HG02973 (cell line): ENCODE measurements around the gene NFKBIA.
"Not testable (repeated sequence)": the region's sequence is repeated elsewhere in the genome, so short reads cannot be mapped to it uniquely, and the experiment has no call there.

Experiments
- ATAC-seq: cut with Tn5 transposase; IDR thresholded peaks from one replicate; pipeline ENCODE4 v1.9.1; 2021; ENCODE audit warnings: moderate library complexity; ENCODE audit not compliant: unreplicated experiment

Gene NFKBIA

DNA sequence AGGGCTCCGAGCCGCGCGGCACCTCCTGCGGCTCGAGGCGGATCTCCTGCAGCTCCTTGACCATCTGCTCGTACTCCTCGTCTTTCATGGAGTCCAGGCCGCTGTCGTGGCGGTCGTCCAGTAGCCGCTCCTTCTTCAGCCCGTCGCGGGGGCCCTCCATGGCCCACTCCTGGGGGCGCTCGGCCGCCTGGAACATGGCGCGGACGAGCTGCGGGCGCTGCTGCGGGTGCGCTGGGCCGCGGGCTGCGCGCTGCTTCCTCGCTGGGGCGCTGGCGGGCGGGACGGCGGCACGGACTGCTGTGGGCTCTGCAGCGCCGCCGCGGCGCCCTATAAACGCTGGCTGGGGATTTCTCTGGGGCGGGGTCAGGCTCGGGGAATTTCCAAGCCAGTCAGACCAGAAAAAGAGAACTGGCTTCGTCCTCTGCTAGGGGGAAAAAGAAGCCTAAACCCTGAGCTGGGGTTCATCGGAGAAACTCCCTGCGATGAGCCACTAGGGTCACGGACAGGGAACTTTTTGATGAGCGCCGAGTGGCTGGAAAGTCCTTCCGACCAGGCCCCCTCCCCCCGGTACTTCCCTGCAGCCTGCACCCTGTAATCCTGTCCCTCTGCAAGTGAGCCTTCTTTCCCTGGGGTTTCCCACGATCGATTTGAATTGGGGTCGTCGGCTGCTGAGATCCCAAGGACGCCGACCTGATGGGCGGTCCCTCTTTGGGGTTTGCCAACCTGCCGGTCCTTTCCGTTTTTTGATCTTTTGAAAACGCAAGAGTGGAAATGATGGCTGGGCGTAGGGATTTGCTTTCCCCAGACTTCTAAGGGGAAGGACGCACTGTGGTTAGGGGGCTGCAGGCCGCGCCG, at the start of gene NFKBIA:
NFKBIA (minus strand) TSS at position 301 of the 855 bp plus-strand sequence; CDS start at position 196, 105 bp downstream.
- ATAC-seq = peak; percentile 58

DNA sequence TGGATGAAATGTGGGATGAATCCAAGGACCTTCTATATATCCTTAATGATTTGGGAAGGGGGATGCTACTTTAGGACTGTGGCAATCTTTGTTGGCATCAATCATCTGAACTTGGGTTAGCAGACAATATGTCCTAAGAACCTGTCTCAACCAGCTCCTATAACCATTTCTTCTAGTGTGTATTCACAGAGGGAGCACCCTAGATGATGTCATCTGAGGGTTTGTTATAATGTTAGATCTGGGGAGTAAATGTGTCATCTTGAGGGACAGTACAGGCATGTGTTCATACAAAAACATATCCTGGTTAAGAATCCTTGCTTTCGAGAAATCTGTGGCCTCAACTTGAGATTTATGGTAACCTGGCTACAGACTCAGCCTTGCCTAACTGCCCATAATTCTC, 41.9 kb upstream of the NFKBIA start:
- no peak for ATAC-seq

DNA sequence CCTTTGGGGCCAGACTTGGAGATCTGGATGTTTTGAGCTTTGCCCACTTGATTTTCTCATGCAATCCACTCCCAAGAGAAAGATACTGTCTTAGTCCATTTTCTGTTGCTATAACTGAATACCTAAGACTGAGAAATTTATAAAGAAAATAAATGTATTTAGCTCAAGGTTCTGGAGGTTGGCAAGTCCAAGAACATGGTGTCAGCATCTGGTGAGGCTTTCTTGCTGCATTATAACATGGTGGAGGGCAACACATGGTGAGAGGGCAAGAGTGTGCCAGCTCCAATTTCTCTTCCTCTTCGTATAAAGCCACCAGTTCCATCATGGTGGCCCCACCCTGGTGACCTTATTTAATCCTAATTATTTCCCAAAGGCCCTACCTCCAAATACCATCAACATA, 39.6 kb upstream of the NFKBIA start:
- no peak for ATAC-seq

DNA sequence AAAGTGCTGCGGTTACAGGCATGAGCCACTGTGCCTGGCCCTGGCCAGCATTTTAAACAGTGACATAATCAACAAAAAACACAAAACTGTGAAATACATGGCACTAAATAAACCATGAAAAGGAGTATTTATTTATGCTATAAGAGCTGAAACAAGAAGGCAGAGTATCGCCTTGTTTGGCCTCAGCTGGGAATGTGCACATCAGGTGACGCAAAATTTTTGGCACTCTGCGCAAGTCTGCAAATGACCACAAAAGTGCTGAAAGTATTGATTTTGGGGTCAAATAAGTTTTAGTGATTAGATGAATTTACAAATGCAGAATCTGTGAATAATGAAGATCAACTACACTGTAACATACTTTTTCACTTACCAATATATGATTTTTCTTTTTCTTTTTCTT, 36.6 kb upstream of the NFKBIA start:
- ATAC-seq = no peak

DNA sequence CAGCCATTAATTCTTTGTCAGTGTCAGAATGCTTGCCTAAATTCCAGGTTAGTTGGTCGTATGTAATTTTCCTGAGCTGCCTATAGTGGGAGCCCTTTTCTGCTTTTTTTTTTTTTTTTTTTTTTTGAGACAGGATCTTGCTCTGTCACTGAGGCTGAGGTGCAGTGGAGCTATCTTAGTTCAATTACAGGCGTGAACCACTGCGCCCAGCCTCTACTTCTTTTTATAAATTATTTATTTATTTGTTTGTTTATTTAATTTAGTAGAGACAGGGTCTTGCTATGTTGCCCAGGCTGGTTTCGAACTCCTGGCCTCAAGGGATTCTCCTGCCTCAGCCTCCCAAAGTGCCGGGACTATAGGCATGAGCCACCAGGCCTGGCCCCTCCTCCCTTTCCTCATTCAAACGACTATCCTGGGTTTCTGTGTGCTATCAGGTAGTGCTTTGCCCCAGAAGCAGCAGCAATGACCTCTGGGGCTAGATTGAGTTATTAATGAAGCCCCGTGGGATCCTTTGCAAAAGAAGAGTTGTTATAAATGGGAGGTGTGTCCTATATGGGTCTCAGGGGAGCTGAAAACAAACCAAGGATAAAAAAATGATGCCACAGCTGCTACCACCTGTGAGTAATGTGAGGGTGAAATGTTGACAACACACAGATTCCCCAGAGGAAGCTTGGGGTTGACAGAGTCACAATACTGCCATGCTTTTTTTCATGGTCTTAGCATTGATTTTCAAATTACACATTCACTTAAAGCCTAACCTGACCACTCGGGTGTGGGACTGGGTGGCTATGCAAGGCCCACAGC, 34.6 kb upstream of the NFKBIA start:
- no peak for ATAC-seq

DNA sequence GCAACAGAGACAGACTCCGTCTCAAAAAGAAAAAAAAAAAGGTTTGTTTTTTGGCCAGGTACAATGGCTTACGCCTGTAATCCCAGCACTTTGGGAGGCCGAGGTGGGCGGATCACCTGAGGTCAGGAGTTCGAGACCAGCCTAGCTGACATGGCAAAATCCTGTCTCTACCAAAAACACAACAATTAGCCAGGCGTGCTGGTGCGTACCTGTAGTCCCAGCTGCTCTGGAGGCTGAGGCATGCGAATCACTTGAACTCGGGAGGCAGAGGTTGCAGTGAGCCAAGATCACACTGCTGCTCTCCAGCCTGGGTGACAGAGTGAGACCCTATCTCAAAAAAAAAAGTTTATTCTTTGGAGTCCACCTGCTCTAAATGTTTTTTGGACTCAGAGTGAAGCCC, 33.9 kb upstream of the NFKBIA start:
- ATAC-seq = not testable (repeated sequence)

- ATAC-seq = no peak
Measured at GRCh38 chr14:35435177-35435576, 30.6 kb upstream of the NFKBIA start.

DNA sequence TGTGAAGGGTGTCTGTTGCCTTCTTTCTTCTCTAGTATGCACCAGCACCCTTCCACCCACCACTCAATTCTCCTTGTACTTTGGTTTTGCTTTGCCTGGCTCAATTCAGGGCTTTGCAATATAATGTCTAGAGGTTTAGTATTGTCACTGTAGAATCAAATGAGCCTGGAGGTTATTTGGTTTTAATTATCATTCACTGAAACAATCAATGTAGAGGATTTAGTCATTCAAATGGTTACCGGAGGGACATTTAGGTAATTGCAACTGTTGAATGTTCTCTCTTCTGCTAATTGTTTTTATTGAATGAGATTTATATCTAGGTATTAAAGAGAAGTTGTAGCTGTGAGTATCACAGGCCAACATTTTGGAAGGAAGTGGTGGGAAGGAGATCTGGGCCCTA, 29.3 kb upstream of the NFKBIA start:
- no peak for ATAC-seq

DNA sequence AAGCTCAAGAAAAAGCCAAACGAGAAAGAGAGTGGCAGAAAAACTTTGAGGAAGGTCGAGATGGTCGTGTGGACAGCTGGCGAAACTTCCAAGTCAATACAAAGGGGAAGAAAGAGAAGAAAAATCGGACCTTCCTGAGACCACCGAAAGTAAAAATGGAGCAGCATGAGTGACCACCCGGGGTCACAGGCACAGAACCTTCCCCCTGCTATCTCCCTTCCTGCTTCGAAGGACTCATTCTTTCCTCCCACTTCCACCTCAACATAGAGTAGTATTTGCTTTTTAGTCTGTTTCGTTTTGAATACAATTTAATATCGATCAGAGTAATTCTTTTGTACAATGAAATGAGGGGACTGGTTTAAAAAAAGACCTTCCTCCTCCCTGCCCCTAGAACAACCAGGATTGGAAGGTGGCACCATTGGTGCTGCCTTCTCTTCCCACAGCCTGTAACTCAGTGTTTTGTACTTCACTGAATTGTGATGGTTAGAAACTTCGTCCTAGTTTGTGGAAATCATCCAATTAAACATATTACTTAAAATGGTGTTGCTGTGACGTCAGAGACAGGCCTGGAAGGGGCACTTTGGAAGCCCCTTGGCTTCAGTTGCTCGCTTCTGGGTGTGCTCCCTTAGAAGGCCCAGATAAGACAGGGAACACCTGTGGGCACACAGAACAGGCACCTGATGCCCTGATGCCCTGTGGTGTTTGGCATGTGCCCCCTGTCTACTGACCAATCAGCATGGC, 26.1 kb upstream of the NFKBIA start:
- ATAC-seq = no peak

GRCh38 chr14:35429951-35430350, 25.4 kb upstream of the NFKBIA start:
- ATAC-seq = no peak

DNA sequence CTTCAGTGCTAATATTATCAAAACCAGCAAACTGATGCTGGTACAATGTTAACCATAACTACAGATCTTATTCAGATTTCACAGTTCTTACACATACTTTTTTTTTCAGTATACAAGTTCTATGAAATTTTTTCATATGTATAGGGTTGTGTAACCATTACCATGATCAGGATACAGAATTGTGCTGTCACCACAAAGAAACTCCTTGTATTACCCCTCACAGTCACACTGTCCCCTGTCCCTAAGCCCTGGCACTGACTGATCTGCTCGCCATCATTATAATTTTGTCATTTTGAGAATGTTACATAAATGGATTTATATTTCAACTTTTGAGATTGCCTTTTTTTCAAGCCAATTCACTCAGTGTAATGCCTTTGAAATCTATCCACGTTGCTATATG, 21.3 kb upstream of the NFKBIA start:
- no peak for ATAC-seq

DNA sequence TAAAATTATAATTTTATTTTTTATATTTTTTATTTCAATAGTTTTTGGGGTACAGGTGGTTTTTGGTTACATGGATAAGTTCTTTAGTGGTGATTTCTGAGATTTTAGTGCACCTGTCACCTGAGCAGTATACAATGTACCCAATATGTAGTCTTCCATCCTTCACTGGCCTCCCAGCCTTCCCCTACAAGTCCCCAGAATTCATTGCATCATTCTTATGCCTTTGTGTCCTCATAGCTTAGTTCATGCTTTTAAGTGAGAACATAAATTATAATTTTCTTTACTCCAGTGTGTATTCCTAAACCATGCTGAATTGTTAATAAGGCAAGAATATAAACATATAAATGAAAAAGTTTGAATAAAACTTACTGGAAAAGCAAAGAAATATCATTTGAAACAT, 19.1 kb upstream of the NFKBIA start:
- ATAC-seq = no peak

DNA sequence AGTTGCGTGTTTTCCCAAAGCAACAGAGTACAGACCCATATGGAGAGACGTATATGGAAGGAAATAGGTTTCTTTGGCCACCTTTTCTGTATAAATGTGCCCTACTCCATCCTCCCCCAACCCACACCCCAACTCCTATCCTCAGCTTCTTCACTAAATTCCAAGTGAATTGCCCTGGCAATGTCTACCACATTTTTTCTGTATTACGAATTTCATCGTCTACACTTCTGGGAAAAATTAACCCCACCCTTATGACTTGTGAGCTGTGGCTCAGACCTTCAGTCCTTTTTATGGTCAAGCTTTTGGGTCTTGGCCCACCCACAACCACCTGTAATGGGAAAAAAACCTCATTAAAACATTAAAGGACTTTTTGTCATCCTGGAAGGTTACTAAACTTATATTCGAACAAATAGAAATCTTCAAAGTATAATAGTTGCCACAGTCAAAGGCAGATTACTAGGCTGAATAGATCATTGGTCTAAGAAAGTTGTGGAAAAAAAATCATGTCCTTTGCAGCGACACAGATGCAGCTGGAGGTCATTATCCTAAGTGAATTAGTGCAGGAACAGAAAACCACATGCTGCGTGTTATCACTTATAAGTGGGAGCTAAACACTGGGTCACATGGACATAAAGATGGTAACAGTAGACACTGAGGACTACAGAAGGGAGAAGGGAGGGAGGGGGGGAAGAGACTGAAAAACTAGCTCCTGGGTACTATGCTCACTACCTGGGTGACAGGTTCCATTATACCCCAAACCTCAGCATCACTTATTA, 15.7 kb upstream of the NFKBIA start:
- no peak for ATAC-seq

- no peak for ATAC-seq
Measured at GRCh38 chr14:35419429-35419841, 14.9 kb upstream of the NFKBIA start.

DNA sequence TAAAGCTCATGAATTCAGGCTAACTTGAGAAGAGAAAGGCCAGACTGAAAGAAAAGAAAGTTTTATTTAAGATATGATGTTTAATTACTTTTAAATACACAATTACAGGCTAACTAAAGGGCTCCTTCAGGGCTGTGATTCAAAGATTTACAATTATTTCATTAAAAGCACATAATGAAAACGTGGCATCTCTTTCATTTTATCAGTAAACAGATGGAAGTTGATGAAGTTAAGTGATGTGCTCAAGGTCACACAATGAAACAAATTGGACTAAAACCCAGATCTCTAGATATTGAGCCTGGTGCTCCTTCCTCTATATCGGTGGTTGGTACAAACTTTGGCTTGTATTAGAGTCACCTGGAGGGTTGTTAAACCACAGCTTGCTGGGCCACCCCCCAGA, 13.5 kb upstream of the NFKBIA start:
- ATAC-seq = no peak

GRCh38 chr14:35416108-35416750, 11.7 kb upstream of the NFKBIA start:
- ATAC-seq = peak; percentile 32

DNA sequence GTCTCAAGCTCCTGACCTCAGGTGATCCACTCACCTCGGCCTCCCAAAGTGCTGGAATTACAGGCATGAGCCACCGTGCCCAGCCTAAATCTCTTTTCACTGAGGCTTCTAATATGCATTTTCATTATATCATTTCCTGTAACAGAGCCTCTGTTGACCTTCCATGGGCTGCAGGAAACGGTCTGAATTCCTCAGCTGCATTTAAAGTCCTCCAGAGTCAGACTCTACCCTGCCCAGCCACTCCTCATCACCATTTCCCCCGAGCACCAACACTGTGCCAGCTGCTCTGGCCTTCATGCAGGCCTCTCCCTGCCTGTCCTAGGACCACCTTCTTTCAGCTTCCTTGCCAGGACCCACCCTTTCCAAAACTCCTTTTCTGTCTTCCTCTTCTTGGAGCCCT, 9.8 kb upstream of the NFKBIA start:
- no peak for ATAC-seq

- ATAC-seq = no peak
Measured at GRCh38 chr14:35412272-35413056, 7.9 kb upstream of the NFKBIA start.

- no peak for ATAC-seq
Measured at GRCh38 chr14:35410858-35411257, 6.3 kb upstream of the NFKBIA start.
